ENCODE data around the gene KCNK5.

The KCNK5 gene

GRCh38 chr6:39152262-39152661, 77.0 kb downstream of the KCNK5 start:
- Histone ChIP-seq H3K9me3 (ENCODE audit: control insufficient read depth, insufficient read depth, low read length) (no peaks in the 10 kb centered on the region), H3K36me3 (ENCODE audit: insufficient read depth, low read length) (no peaks in the 10 kb centered on the region), H3K9ac (ENCODE audit: low read depth, low read length) (no peak overlapping the region), H3K4me1 (ENCODE audit: insufficient read depth, low read length) (no peaks in the 10 kb centered on the region)

GRCh38 chr6:39151211-39151610, 78.1 kb downstream of the KCNK5 start:
- H3K4me1 ChIP-seq (ENCODE audit: insufficient read depth, low read length), result no peaks in the 10 kb centered on the region
- H3K36me3 ChIP-seq (ENCODE audit: insufficient read depth, low read length), result no peaks in the 10 kb centered on the region
- no peak overlapping the region for H3K9ac ChIP-seq (ENCODE audit: low read depth, low read length)
- no peaks in the 10 kb centered on the region for H3K9me3 ChIP-seq (ENCODE audit: control insufficient read depth, insufficient read depth, low read length)

GRCh38 chr6:39144481-39145173, 84.6 kb downstream of the KCNK5 start:
- Histone ChIP-seq H3K9me3 (ENCODE audit: control insufficient read depth, insufficient read depth, low read length) (no peaks in the 10 kb centered on the region), H3K36me3 (ENCODE audit: insufficient read depth, low read length) (no peaks in the 10 kb centered on the region), H3K9ac (ENCODE audit: low read depth, low read length) (no peak overlapping the region), H3K4me1 (ENCODE audit: insufficient read depth, low read length) (no peaks in the 10 kb centered on the region)

GRCh38 chr6:39143238-39143930, 85.9 kb downstream of the KCNK5 start:
- Histone ChIP-seq H3K36me3 (ENCODE audit: insufficient read depth, low read length) (no peaks in the 10 kb centered on the region), H3K9me3 (ENCODE audit: control insufficient read depth, insufficient read depth, low read length) (no peaks in the 10 kb centered on the region), H3K4me1 (ENCODE audit: insufficient read depth, low read length) (no peaks in the 10 kb centered on the region), H3K9ac (ENCODE audit: low read depth, low read length) (no peak overlapping the region)

- H3K9me3 ChIP-seq (ENCODE audit: control insufficient read depth, insufficient read depth, low read length), result no peaks in the 10 kb centered on the region
- no peak overlapping the region for H3K9ac ChIP-seq (ENCODE audit: low read depth, low read length)
- H3K36me3 ChIP-seq (ENCODE audit: insufficient read depth, low read length), result no peaks in the 10 kb centered on the region
- H3K4me1 ChIP-seq (ENCODE audit: insufficient read depth, low read length), result no peaks in the 10 kb centered on the region
Observed at GRCh38 chr6:39140556-39141167, 88.6 kb downstream of the KCNK5 start.
